Endothelial cell of umbilical vein (primary cell): ENCODE data around the gene MED12L. TPM values are rescaled to one million over a fixed set of nuclear protein-coding genes. Genes with fewer than 3 reads are reported as not detected.

Experiments
- BruUV-seq: library from RNA; stranded (reverse); fragments of 400-500 nt; replicated peaks from 2 replicates; lab custom pipeline; 2021; lab: Mats Ljungman, UMichigan
- CTCF ChIA-PET: fragments of 300-600, 350-600 bp; sonication (Branson Sonifier 250); formaldehyde crosslinking; loops from one replicate; lab custom pipeline; 2021; ENCODE audit warnings: antibody characterized with exemption, inconsistent platforms; lab: Charles Lee
- POLR2A ChIA-PET: fragments of 300-600, 350-600 bp; sonication (Branson Sonifier 250); formaldehyde crosslinking; loops from one replicate; lab custom pipeline; 2021; ENCODE audit warnings: antibody characterized with exemption, inconsistent platforms; lab: Charles Lee
- DNase-seq: peaks from one replicate; pipeline ENCODE4 v3.0.0-alpha.2; 2011; ENCODE audit warnings: low read depth, low spot score
- FAIRE-seq: peaks from 2 replicates; lab custom pipeline; 2011; peaks lifted over from hg19 to GRCh38; lab: Jason Lieb, UNC
- H2AFZ ChIP-seq: 2 replicates; pipeline ENCODE4 v1.6.0; 2012; ENCODE audit warnings: low read depth, low read length, control low read depth, inconsistent platforms
- H3K27ac ChIP-seq: 2 replicates; pipeline ENCODE4 v1.5.1; 2011; ENCODE audit warnings: low read depth, mild to moderate bottlenecking, control low read depth, low read length, moderate library complexity; ENCODE audit not compliant: insufficient read depth
- H3K27me3 ChIP-seq, 2 experiments: 2 replicates each; pipeline versions ENCODE4 v1.6.0 to v1.6.1; 2011; ENCODE audit warnings: low read length in 2 of 2, mixed read lengths in 1 of 2; ENCODE audit not compliant: control insufficient read depth in 2 of 2, insufficient read depth in 2 of 2
- H3K36me3 ChIP-seq, 2 experiments: 2 replicates in 1 of 2; 3 replicates in 1 of 2; pipeline ENCODE4 v1.5.1; 2011; ENCODE audit warnings: low read length in 2 of 2, mild to moderate bottlenecking in 1 of 2, moderate library complexity in 1 of 2; ENCODE audit not compliant: control insufficient read depth in 2 of 2, insufficient read depth in 2 of 2; ENCODE audit errors: extremely low read depth in 1 of 2
- H3K4me1 ChIP-seq: 3 replicates; pipeline ENCODE4 v1.5.1; 2011; ENCODE audit warnings: mild to moderate bottlenecking, low read length; ENCODE audit not compliant: control insufficient read depth, insufficient read depth; ENCODE audit errors: extremely low read depth
- H3K4me2 ChIP-seq: 2 replicates; pipeline ENCODE4 v1.6.1; 2011; ENCODE audit warnings: low read length, control low read depth, mixed read lengths; ENCODE audit not compliant: insufficient read depth
- H3K4me3 ChIP-seq, 3 experiments: fragments of 200-600 bp in 1 of 3; sonication (generic), shearing (Covaris generic) in 1 of 3; replicated peaks in 1 of 3; 2 replicates each; pipeline ENCODE4 v1.5.1; 2011 to 2016; ENCODE audit warnings: control low read depth in 3 of 3, low read length in 3 of 3, mild to moderate bottlenecking in 2 of 3, inconsistent platforms in 1 of 3, low read depth in 1 of 3, moderate library complexity in 1 of 3; ENCODE audit not compliant: insufficient read depth in 1 of 3
- H3K79me2 ChIP-seq: 2 replicates; pipeline ENCODE4 v1.6.0; 2012; ENCODE audit warnings: low read length, inconsistent platforms; ENCODE audit not compliant: control insufficient read depth, insufficient read depth
- H3K9ac ChIP-seq: replicated peaks from 2 replicates; pipeline ENCODE3; 2011; ENCODE audit warnings: low read length, control low read depth; ENCODE audit not compliant: insufficient read depth; ENCODE audit errors: extremely low read depth
- H3K9me1 ChIP-seq: replicated peaks from 3 replicates; pipeline ENCODE4 v1.6.0; 2011; ENCODE audit warnings: mild to moderate bottlenecking, low read length; ENCODE audit not compliant: control insufficient read depth, insufficient read depth; ENCODE audit errors: extremely low read depth
- H3K9me3 ChIP-seq: replicated peaks from 2 replicates; pipeline ENCODE4 v1.5.1; 2012; ENCODE audit warnings: low read length, inconsistent platforms; ENCODE audit not compliant: control insufficient read depth, insufficient read depth
- H4K20me1 ChIP-seq: replicated peaks from 2 replicates; pipeline ENCODE3; 2011; ENCODE audit warnings: mild to moderate bottlenecking, low read length; ENCODE audit not compliant: control insufficient read depth, insufficient read depth; ENCODE audit errors: extremely low read depth
- CTCF ChIP-seq, 2 donors: IDR thresholded peaks; 1 replicate in 1 of 2; 2 replicates in 1 of 2; pipeline ENCODE4 v1.5.1; 2011; ENCODE audit warnings: low read length in 2 of 2, mild to moderate bottlenecking in 2 of 2, moderate library complexity in 2 of 2, control low read depth in 1 of 2, inconsistent platforms in 1 of 2, low read depth in 1 of 2; ENCODE audit not compliant: insufficient read depth in 1 of 2; ENCODE audit errors: extremely low read depth in 1 of 2
- EZH2 ChIP-seq: IDR thresholded peaks from 2 replicates; pipeline ENCODE4 v1.6.1; 2012; ENCODE audit warnings: borderline replicate concordance, low read depth, mild to moderate bottlenecking, moderate library complexity, low read length, inconsistent platforms; ENCODE audit not compliant: severe bottlenecking
- FOS ChIP-seq: IDR thresholded peaks from 2 replicates; pipeline ENCODE4 v1.6.1; 2011; ENCODE audit warnings: mild to moderate bottlenecking, low read length, moderate library complexity, borderline replicate concordance; ENCODE audit not compliant: insufficient read depth
- GATA2 ChIP-seq: IDR thresholded peaks from 2 replicates; pipeline ENCODE4 v1.7.0; 2011; ENCODE audit warnings: low read depth, mild to moderate bottlenecking, moderate library complexity, mixed read lengths, low read length; ENCODE audit not compliant: insufficient read length, insufficient read depth
- JUN ChIP-seq: IDR thresholded peaks from 2 replicates; pipeline ENCODE4 v1.6.1; 2011; ENCODE audit warnings: borderline replicate concordance, low read depth; ENCODE audit not compliant: insufficient read length, insufficient read depth
- MAX ChIP-seq: IDR thresholded peaks from 2 replicates; pipeline ENCODE4 v1.6.1; 2011; ENCODE audit not compliant: insufficient read depth, insufficient read length
- MYC ChIP-seq: IDR thresholded peaks from one replicate; pipeline ENCODE4 v1.6.1; 2011; ENCODE audit warnings: mild to moderate bottlenecking, low read depth, low read length
- POLR2A ChIP-seq: IDR thresholded peaks from 2 replicates; pipeline ENCODE4 v1.6.1; 2012; ENCODE audit warnings: low read depth, mild to moderate bottlenecking, control low read depth, low read length
- POLR2AphosphoS5 ChIP-seq: IDR thresholded peaks from 2 replicates; pipeline ENCODE4 v1.6.1; 2012; ENCODE audit warnings: low read depth, mild to moderate bottlenecking, control low read depth, low read length, moderate library complexity; ENCODE audit not compliant: insufficient read depth
- dilution Hi-C: fragments of 300-500 bp; cut with MboI; formaldehyde crosslinking; loops from one replicate; pipeline ENCODE4 v1.15.0; 2019; ENCODE audit warnings: low sequenced_read_pairs; ENCODE audit not compliant: extremely low pct_ligation_motif_present
- intact Hi-C: fragments of 100-400 bp; cut with micrococcal nuclease; formaldehyde crosslinking; loops from one replicate; pipeline ENCODE4 v1.10.0; 2022
- polyA plus RNA-seq, 4 experiments: library from polyadenylated mRNA; depleted of rRNA in 3 of 4; stranded (reverse) in 3 of 4; unstranded in 1 of 4; fragments of >200 nt; gene quantifications; 2 replicates each; pipeline versions ENCODE4 v1.2.1 to v1.2.3, GENCODE V29; 2011 to 2012; ENCODE audit warnings: missing spikeins in 1 of 4
- total RNA-seq: library from RNA; stranded (reverse); gene quantifications from 2 replicates; pipeline ENCODE4 v1.2.3, GENCODE V29; 2021

Gene MED12L
- total and polyA plus RNA-seq, 2 donors (not counting 3 experiments of a cell fraction or from before 2014, with no cell fraction given), result 0.03 to 0.27 TPM

- Histone ChIP-seq H3K4me3 (no peak overlapping the region), H3K4me1 (no peaks in the 10 kb centered on the region), H3K9me1 (no peaks in the 10 kb centered on the region), H3K27me3 (no peaks in the 10 kb centered on the region), H3K9ac (no peak overlapping the region), H2AFZ (no peak overlapping the region), H3K4me2 (no peak overlapping the region), H3K27ac (no peak overlapping the region), H4K20me1 (no peaks in the 10 kb centered on the region), H3K79me2 (no peaks in the 10 kb centered on the region), H3K9me3 (no peaks in the 10 kb centered on the region), H3K36me3 (no peaks in the 10 kb centered on the region)
- intact Hi-C loops, result no loop called here
- BruUV-seq, result no TSS peak
- CTCF ChIA-PET, result no interaction called here
- FAIRE-seq, result no peak
- dilution Hi-C loops, result no loop called here
- no peak for TF ChIP-seq FOS
- TF ChIP-seq MYC, result no peak
- no peak for TF ChIP-seq JUN
- no peak for TF ChIP-seq GATA2
- no peak for TF ChIP-seq MAX
- TF ChIP-seq POLR2AphosphoS5, result no peak
- no peak for TF ChIP-seq POLR2A
- no peak for TF ChIP-seq EZH2
- TF ChIP-seq CTCF (IDR thresholded peaks at IDR 0.05; ENCODE audit: extremely low read depth in 1 of 2, insufficient read depth in 1 of 2, low read depth in 1 of 2, low read length in 2 of 2), result no peak
- POLR2A ChIA-PET, result no interaction called here
- DNase-seq, result no peak
Observed at GRCh38 chr3:151171145-151171757, 85.8 kb downstream of the MED12L start.
